SKM-1 (cell line): ENCODE data around the gene LDB3.
"Not testable (repeated sequence)": the region's sequence is repeated elsewhere in the genome, so short reads cannot be mapped to it uniquely, and the experiment has no call there.

Source experiments
- DNase-seq: peaks from one replicate; lab custom pipeline; 2025; ENCODE audit not compliant: unreplicated experiment; lab: John Stamatoyannopoulos, UW

LDB3 gene

DNA sequence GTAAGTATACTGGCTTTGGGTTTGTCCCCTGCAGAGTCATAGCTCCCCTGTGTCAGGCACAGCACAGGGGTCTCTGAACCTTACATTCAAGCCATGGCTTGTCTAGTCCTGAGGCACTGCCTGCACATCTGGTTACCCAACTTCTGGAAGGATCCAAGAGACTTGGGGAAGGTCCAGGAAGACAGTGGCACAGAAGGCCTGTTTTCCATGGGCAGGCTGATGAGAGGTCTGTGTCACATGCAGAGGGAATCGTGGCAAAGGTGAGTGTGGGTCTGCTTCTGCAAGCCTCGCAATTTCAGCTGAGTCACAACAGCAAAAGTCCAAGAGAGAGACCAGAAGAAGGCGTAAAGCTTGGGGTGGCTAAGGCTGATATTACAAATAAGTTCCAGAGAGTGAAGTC lies 59.7 kb downstream of the LDB3 start:
- no peak for DNase-seq

DNA sequence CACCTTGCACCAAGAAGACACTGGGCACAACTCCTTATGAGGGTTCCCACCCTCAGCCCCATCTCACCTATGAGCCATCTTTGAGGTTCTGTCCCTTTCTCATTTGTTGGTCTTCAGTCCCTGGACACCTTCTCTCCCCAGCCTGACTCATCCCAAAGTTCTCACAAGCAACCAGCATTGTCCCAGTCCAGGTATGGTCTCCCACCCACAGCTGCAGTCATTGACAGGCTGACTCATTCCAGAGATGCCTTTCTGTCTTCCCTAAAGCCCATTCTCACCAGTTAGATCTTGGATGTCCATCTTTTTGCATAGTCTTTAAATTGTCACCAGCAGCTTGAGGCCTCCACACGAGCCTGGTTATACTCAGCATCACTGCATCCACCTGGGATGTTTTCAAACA lies 61.4 kb downstream of the LDB3 start:
- DNase-seq: no peak

GRCh38 chr10:86730227-86730626 lies 61.9 kb downstream of the LDB3 start:
- no peak for DNase-seq

- no peak for DNase-seq
Measured at GRCh38 chr10:86732771-86733170, 64.5 kb downstream of the LDB3 start.

DNA sequence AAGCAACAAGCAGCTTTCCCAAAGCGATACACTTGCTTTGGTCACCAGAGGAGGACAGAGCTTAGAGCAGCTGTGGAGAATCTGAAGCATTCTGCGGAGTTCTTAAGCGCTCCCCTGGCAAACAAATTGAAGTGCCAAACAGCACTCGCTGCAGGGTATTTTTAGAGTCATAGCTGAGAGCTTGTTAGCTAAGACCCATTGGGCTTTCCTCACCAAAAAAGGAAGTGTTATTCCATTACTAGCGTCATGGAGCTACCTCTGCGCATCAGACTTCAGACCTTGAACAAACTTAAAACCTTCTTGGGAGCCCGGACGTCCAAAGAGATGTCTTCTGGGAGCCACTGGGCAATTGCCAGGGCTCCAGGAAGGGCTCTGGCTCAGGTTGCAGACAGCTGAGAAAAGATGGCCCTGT lies 65.0 kb downstream of the LDB3 start:
- DNase-seq: no peak

GRCh38 chr10:86734207-86734988 lies 66.1 kb downstream of the LDB3 start:
- DNase-seq: peak; percentile 36

GRCh38 chr10:86735278-86735677 lies 67.0 kb downstream of the LDB3 start:
- not testable (repeated sequence) for DNase-seq

DNA sequence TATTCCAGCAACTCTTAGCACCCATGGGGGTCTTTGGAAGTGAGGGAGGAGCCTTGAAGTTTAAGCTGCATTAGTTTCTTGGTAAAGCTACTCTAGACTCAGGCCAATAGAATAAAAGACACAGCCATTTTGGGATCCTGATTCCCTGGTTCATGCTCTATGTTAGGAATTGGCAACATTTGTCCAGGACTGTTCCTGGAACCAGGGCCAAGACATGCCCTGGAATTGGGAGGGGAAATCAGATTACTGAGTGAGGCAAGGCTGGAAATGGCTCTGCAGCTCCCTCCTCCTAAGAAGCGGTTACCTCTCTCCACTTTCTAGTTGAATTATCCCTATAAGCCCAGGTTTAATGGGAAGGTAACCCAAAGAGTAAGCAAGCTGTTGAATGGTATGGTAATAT lies 73.9 kb downstream of the LDB3 start:
- DNase-seq: no peak

- DNase-seq: no peak
Measured at GRCh38 chr10:86744067-86744725, 75.9 kb downstream of the LDB3 start.

- DNase-seq: no peak
Measured at GRCh38 chr10:86747796-86748581, 79.7 kb downstream of the LDB3 start.

DNA sequence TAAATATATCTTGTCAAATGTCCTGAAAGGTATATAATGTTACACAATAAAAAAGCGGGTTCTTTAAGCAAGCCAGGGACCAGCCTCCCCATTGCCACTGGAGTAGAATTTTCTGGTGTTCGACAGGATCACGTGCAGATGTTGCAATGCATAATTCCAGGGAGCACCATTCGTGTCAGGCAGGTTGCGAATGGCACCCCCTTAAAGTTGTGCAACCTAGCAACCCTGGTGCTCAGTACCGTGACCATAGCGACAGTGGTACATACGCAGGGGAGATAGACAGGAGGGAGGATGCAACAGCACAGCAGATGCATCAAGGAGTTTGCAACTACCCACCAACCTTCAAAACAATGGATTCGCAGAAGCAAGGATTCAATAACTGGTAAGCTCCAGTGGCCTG lies 81.5 kb downstream of the LDB3 start:
- no peak for DNase-seq

DNA sequence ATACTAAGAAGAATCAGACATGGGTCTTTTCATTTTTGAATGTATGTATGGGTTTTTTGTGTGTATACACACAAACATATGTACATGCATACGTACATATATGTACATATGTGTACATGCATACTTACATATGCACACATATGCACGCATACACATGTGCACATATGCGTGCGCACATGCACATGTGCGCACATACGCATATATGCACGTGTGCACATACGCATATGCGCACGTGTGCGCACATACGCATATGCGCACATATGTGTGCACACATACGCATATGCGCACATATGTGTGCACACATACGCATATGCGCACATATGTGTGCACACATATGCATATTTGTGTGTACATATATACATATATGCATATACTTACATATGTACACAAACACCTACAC lies 83.2 kb downstream of the LDB3 start:
- DNase-seq: no peak

GRCh38 chr10:86752311-86752710 lies 84.0 kb downstream of the LDB3 start:
- no peak for DNase-seq

- no peak for DNase-seq
Measured at GRCh38 chr10:86753051-86753450, 84.7 kb downstream of the LDB3 start.

GRCh38 chr10:86753638-86754434 lies 85.5 kb downstream of the LDB3 start:
- no peak for DNase-seq

DNA sequence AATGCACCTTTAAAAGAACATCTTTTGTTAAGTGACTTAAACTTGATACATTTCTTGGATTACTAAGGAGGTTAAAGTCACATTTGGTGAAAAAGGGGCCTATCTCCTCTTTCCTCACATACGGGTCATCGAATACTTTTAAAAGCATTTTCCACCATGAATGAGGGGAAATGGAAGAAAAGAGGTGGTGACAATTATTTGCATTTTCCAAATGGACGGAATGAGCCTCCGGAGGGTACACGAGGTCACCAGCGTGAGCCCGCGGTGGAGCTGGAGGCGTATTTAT lies 87.1 kb downstream of the LDB3 start:
- DNase-seq: no peak

DNA sequence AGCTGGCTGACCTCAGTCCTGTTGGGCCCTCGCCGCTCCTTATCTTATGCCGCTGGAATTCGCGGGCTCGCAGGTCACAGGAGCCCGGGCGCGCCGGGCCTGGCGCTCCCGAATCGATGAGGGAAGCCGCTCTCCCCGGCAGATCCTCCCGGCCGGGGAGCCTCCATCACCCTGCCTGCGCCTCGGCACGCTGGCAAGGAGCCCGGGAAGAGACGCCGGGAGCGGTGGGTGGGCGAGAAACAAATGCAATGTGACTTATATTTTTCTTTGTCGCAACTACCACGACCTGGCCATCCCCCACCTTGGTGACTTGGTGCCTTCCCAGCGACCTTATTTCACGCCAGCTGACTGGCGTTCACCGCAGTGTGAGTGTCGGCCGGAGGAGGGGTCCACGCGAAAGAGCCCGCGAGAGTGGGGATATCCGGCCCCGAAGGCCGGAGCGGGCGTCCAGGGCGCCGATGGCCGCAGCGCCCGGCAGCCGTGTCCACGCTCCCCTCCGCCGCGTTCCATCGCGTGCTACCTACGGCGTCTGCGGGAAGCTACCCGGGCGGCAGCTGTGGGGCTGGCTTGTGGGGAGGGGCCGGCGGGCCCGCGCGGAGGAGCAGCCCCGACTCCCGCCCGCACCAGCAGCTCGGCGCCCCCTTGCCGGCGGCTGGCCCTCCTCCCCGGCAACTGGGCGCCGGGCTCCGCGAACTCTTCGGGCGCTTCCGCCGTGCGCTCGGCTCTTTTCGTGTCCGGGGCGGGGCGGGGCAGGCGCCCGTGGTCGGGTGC lies 87.6 kb downstream of the LDB3 start:
- DNase-seq: peak; percentile 67

DNA sequence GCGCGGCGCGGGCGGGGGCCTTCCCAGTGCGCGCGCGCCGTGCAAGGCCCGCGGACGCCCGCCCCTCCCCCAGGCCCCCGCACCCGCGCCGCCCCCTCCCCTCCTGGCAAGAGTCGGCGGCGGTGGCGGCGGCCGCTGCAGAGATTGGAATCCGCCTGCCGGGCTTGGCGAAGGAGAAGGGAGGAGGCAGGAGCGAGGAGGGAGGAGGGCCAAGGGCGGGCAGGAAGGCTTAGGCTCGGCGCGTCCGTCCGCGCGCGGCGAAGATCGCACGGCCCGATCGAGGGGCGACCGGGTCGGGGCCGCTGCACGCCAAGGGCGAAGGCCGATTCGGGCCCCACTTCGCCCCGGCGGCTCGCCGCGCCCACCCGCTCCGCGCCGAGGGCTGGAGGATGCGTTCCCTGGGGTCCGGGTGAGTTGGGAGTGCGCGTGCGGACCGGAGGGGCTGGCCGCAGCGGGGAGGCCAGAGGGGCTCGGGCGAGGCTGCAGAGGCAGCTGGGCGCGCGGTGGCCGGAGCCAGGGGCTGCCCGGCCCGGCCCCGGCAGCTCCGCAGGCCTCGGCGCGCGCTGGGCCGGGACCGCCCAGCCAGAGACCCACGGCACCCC lies 88.3 kb downstream of the LDB3 start, which contains the start of gene BMPR1A:
Gene BMPR1A, plus strand, starts transcription at position 109 of the 602 bp plus-strand sequence. CDS start 119,400 bp downstream, outside the sequence.
- DNase-seq: no peak

DNA sequence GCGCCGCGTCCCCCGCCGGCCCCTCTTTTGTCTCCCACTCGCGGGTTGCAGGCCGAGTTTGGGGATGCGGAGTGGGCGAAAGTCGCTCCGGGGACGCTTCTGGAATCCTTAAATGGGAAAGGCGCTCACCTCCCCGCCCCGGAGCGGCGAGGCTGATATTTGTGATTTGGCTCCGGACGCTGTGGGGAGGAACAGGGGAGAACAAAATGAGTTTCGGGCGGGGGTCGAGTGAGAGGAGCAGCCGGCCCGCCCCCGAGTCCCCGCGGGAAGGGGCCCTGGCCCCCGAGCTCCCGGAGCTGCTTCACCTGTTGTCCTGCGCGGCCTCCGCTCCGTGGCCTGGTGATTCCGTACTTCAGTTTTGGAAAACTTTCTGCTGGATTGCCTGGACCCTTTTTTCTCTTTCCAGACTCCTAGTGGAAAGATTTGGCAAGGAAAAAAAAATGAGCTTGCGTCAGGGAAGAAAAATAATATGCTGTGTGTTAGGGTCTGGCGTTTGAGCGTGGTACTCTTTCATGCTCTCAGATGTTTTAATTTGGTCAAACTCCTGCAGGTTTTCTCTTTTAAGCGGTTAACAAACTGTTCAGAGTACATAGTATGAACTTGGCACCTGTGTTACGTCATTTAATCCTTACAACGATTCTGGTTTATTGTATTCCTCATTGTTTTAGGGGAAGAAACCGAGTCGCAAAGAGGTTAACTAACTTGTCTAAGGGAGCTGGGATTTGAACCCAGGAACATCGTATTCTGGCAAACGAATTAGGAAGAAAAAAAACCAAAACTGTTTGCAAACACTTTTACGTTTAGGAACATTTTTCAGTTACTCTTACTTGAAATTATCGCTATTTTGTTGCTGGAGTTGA lies 89.0 kb downstream of the LDB3 start:
- peak; percentile 19 for DNase-seq
